Loucy (cell line): ENCODE results near the gene OSBPL8.
"Not testable (repeated sequence)": the region's sequence is repeated elsewhere in the genome, so short reads cannot be mapped to it uniquely, and the experiment has no call there.

Experiments
- H2AFZ ChIP-seq: fragments of 200-600 bp; sonication (generic); 2 replicates; pipeline ENCODE4 v1.6.0; 2016; ENCODE audit warnings: antibody characterized with exemption, mild to moderate bottlenecking, low read length, moderate library complexity
- H3F3A ChIP-seq: fragments of 200-600 bp; 2 replicates; pipeline ENCODE4 v1.6.0; 2016; ENCODE audit warnings: antibody characterized with exemption, low read depth, mild to moderate bottlenecking
- H3K27me3 ChIP-seq: fragments of 200-600 bp; sonication (generic); 2 replicates; pipeline ENCODE4 v1.6.1; 2014; ENCODE audit warnings: low read length, mild to moderate bottlenecking; ENCODE audit not compliant: insufficient read depth, poor library complexity, severe bottlenecking
- H3K36me3 ChIP-seq: fragments of 200-600 bp; sonication (generic); 2 replicates; pipeline ENCODE4 v1.6.1; 2016; ENCODE audit warnings: low read length; ENCODE audit not compliant: insufficient read depth
- H3K4me1 ChIP-seq: fragments of 200-600 bp; sonication (generic); 2 replicates; pipeline ENCODE4 v1.5.1; 2014; ENCODE audit warnings: low read length, mild to moderate bottlenecking; ENCODE audit not compliant: insufficient read depth, poor library complexity, severe bottlenecking
- H3K4me2 ChIP-seq: fragments of 200-600 bp; sonication (generic); 2 replicates; pipeline ENCODE4 v1.6.0; 2014; ENCODE audit warnings: antibody characterized with exemption, low read length, low read depth, mild to moderate bottlenecking; ENCODE audit not compliant: poor library complexity, severe bottlenecking
- H3K4me3 ChIP-seq: fragments of 200-600 bp; sonication (generic); 2 replicates; pipeline ENCODE4 v1.5.1; 2014; ENCODE audit warnings: low read length, mild to moderate bottlenecking, mixed read lengths; ENCODE audit not compliant: poor library complexity, severe bottlenecking
- H3K79me2 ChIP-seq: fragments of 200-600 bp; sonication (generic); 2 replicates; pipeline ENCODE4 v1.6.1; 2014; ENCODE audit warnings: low read length; ENCODE audit not compliant: insufficient read depth
- H3K9ac ChIP-seq: fragments of 200-600 bp; sonication (generic); 2 replicates; pipeline ENCODE4 v1.6.0; 2014; ENCODE audit warnings: mild to moderate bottlenecking, low read depth, low read length, moderate library complexity; ENCODE audit not compliant: poor library complexity, severe bottlenecking
- H3K9me2 ChIP-seq: fragments of 200-600 bp; sonication (generic); replicated peaks from 2 replicates; pipeline ENCODE4 v1.6.1; 2016; ENCODE audit warnings: low read depth, low read length, mixed read lengths
- H3K9me3 ChIP-seq: fragments of 200-600 bp; sonication (generic); 2 replicates; pipeline ENCODE4 v1.6.1; 2014; ENCODE audit warnings: mild to moderate bottlenecking, antibody characterized with exemption, low read length, low read depth; ENCODE audit not compliant: insufficient read depth
- H4K20me1 ChIP-seq: fragments of 200-600 bp; sonication (generic); 2 replicates; pipeline ENCODE4 v1.6.0; 2014; ENCODE audit warnings: antibody characterized with exemption, low read length, mild to moderate bottlenecking; ENCODE audit not compliant: insufficient read depth, poor library complexity, severe bottlenecking
- EZH2phosphoT487 ChIP-seq: fragments of 200-600 bp; IDR thresholded peaks from 2 replicates; pipeline ENCODE4 v1.6.1; 2018; ENCODE audit warnings: antibody characterized with exemption, mild to moderate bottlenecking, moderate library complexity, borderline replicate concordance
- TF ChIP-seq, protein P1 (sequence below): fragments of 200-600 bp; sonication (generic); conservative IDR thresholded peaks from 2 replicates; pipeline ENCODE4 v1.5.1; 2014; ENCODE audit warnings: mild to moderate bottlenecking, antibody characterized with exemption, low read length

OSBPL8 gene

DNA sequence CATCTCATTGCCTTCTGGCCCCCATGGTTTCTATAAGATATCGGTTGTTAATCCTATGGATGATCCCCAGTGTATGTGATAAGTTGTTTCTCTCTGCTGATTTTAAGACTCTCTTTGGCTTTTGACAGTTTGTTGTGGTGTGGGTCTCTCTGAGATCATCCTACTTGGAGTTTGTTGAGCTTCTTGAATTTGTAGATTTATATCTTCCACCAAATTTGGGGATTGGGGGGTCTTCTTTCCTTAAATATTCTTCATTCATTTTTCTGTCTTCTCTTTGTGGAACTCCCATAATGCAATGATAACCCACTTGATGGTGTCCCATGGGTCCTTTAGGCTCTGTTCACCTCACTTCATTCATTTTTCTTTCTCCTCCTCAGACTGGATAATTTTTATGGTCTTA, 191.3 kb downstream of the OSBPL8 start:
- no peak overlapping the region for H3K4me3 ChIP-seq
- H3K9me2 ChIP-seq, result no peaks in the 10 kb centered on the region
- H3K9ac ChIP-seq, result no peak overlapping the region
- H4K20me1 ChIP-seq, result no peaks in the 10 kb centered on the region
- H3K79me2 ChIP-seq, result no peaks in the 10 kb centered on the region
- no peaks in the 10 kb centered on the region for H3F3A ChIP-seq
- no peaks in the 10 kb centered on the region for H3K27me3 ChIP-seq
- no peak overlapping the region for H3K4me2 ChIP-seq
- no peaks in the 10 kb centered on the region for H3K4me1 ChIP-seq
- peaks cover 49% of the 10 kb centered on the region for H3K36me3 ChIP-seq
- 0 out of 2 replicates have a peak, but pooled peaks cover 3% of the 10 kb centered on the region for H3K9me3 ChIP-seq
- TF ChIP-seq EZH2phosphoT487, result no peak
- TF ChIP-seq, protein P1, sequence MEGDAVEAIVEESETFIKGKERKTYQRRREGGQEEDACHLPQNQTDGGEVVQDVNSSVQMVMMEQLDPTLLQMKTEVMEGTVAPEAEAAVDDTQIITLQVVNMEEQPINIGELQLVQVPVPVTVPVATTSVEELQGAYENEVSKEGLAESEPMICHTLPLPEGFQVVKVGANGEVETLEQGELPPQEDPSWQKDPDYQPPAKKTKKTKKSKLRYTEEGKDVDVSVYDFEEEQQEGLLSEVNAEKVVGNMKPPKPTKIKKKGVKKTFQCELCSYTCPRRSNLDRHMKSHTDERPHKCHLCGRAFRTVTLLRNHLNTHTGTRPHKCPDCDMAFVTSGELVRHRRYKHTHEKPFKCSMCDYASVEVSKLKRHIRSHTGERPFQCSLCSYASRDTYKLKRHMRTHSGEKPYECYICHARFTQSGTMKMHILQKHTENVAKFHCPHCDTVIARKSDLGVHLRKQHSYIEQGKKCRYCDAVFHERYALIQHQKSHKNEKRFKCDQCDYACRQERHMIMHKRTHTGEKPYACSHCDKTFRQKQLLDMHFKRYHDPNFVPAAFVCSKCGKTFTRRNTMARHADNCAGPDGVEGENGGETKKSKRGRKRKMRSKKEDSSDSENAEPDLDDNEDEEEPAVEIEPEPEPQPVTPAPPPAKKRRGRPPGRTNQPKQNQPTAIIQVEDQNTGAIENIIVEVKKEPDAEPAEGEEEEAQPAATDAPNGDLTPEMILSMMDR, result no peak
- H2AFZ ChIP-seq, result no peak overlapping the region

GRCh38 chr12:76366163-76366562, 193.4 kb downstream of the OSBPL8 start:
- Histone ChIP-seq H4K20me1 (no peaks in the 10 kb centered on the region), H3K4me2 (no peak overlapping the region), H3K9me3 (0 out of 2 replicates have a peak, but pooled peaks cover 3% of the 10 kb centered on the region), H3K27me3 (no peaks in the 10 kb centered on the region), H3F3A (no peaks in the 10 kb centered on the region), H3K9me2 (no peaks in the 10 kb centered on the region), H3K36me3 (peaks cover 42% of the 10 kb centered on the region), H3K79me2 (no peaks in the 10 kb centered on the region), H3K9ac (no peak overlapping the region), H3K4me1 (no peaks in the 10 kb centered on the region), H3K4me3 (no peak overlapping the region), H2AFZ (no peak overlapping the region)
- no peak for TF ChIP-seq EZH2phosphoT487
- TF ChIP-seq, protein P1, result no peak

DNA sequence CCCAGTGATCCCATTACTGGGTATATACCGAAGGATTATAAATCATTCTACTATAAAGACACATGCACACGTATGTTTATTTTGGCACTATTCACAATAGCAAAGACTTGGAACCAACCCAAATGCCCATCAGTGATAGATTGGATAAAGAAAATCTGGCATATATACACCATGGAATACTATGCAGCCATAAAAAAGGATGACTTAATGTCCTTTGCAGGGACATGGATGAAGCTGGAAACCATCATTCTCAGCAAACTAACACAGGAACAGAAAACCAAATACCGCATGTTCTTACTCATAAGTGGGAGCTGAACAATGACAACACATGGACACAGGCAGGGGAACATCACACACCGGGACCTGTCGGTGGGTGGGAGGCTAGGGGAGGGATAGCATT, 195.4 kb downstream of the OSBPL8 start:
- H3K36me3 ChIP-seq, result peaks cover 28% of the 10 kb centered on the region
- not testable (repeated sequence) for H3K9ac ChIP-seq, H3K4me3 ChIP-seq, H3K9me3 ChIP-seq, H3K4me2 ChIP-seq, H2AFZ ChIP-seq, H3K9me2 ChIP-seq, H3K79me2 ChIP-seq, H3F3A ChIP-seq, H3K4me1 ChIP-seq, H3K27me3 ChIP-seq, H4K20me1 ChIP-seq

DNA sequence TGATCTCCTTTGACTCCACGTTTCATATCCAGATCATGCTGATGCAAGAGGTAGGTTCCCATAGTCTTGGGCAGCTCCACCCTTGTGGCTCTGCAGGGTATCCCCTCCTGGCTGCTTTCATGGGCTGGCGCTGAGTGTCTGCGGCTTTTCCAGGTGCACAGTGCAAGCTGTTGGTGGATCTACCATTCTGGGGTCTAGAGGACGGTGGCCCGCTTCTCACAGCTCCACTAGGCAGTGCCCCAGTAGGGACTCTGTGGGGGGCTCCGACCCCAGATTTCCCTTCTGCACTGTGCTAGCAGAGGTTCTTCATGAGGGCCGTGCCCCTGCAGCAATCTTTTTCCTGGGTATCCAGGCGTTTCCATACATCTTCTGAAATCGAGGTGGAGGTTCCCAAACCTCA, 199.3 kb downstream of the OSBPL8 start:
- no peak overlapping the region for H3K4me2 ChIP-seq
- no peak overlapping the region for H3K4me3 ChIP-seq
- no peaks in the 10 kb centered on the region for H4K20me1 ChIP-seq
- H3K36me3 ChIP-seq, result peaks cover 28% of the 10 kb centered on the region
- H3K79me2 ChIP-seq, result no peaks in the 10 kb centered on the region
- no peaks in the 10 kb centered on the region for H3K9me3 ChIP-seq
- no peaks in the 10 kb centered on the region for H3F3A ChIP-seq
- no peak overlapping the region for H3K9ac ChIP-seq
- no peaks in the 10 kb centered on the region for H3K4me1 ChIP-seq
- no peak overlapping the region for H2AFZ ChIP-seq
- TF ChIP-seq, protein P1, result no peak
- TF ChIP-seq EZH2phosphoT487, result no peak
- no peaks in the 10 kb centered on the region for H3K27me3 ChIP-seq
- H3K9me2 ChIP-seq, result no peaks in the 10 kb centered on the region
